ENCODE results near the gene RCOR1.

DNA sequence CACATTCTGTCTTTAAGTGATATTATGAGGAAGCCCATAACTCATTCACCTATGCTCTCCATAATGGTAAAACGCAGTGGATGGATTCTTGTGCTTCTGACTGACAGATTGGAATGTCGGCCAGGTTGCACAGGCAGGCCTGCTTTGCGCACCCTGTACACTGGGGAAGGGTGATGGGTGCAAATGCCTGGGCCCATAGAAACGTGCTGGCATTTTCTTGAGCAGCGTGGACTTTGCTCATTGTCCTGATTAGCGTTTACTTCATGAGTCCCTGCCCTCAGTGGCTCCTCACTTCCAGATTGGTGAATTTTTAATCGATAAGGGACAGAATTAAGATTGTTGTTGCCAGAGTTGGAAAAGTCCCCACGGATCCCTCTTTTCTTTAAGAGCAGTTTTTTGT is 103.9 kb downstream of the RCOR1 start:
- TF ChIP-seq, protein P1, sequence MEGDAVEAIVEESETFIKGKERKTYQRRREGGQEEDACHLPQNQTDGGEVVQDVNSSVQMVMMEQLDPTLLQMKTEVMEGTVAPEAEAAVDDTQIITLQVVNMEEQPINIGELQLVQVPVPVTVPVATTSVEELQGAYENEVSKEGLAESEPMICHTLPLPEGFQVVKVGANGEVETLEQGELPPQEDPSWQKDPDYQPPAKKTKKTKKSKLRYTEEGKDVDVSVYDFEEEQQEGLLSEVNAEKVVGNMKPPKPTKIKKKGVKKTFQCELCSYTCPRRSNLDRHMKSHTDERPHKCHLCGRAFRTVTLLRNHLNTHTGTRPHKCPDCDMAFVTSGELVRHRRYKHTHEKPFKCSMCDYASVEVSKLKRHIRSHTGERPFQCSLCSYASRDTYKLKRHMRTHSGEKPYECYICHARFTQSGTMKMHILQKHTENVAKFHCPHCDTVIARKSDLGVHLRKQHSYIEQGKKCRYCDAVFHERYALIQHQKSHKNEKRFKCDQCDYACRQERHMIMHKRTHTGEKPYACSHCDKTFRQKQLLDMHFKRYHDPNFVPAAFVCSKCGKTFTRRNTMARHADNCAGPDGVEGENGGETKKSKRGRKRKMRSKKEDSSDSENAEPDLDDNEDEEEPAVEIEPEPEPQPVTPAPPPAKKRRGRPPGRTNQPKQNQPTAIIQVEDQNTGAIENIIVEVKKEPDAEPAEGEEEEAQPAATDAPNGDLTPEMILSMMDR (IDR thresholded peaks at IDR 0.05) = no peak
- TF ChIP-seq POLR2A (IDR thresholded peaks at IDR 0.05) (no peak), EP300 (IDR thresholded peaks at IDR 0.05) (no peak)

All from ovary (tissue), 3 donors.